ENCODE results near the gene UST.

DNA sequence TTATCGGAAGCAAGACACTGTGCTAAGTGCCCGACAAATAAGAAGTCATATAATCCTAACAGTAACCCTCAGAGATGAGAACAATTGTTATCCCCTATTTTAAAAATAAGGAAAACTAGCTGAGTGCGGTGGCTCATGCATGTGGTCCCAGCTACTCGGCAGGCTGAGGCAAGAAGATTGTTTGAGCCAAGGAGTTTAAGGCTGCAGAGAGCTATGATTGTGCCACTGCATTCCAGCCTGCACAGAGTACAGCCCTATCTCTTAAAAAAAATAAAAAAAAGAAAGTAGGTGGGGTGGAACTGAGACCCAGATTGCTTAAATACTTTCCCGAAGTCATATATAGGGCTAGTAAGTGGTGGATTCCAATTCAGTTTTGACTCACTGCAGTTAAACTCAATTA, 84.7 kb downstream of the UST start:
- TF ChIP-seq YY1 (IDR thresholded peaks at IDR 0.05; ENCODE audit: insufficient read depth, insufficient read length) (no peak), SUZ12 (IDR thresholded peaks at IDR 0.05; ENCODE audit: extremely low read depth, insufficient read depth, insufficient read length) (no peak)

Data from NT2/D1 (cell line).